BJ (cell line): Measurements from ENCODE around the gene ARHGAP40. TPM values are rescaled to one million over a fixed set of nuclear protein-coding genes. Genes with fewer than 3 reads are reported as not detected.

Experiments used
- CTCF ChIA-PET: fragments of 350-600 bp; formaldehyde crosslinking; extraction: SDS; loops from one replicate; lab custom pipeline; 2021; ENCODE audit warnings: antibody characterized with exemption, inconsistent platforms; lab: Yijun Ruan, JAX
- POLR2A ChIA-PET: fragments of 300-600 bp; sonication (Branson Sonifier 250); formaldehyde crosslinking; extraction: SDS; loops from one replicate; lab custom pipeline; 2021; ENCODE audit warnings: antibody characterized with exemption; lab: Charles Lee
- DNase-seq: peaks from one replicate; pipeline ENCODE4 v3.0.0-alpha.2; 2011; ENCODE audit warnings: low read depth
- H3K27me3 ChIP-seq: 2 replicates; pipeline ENCODE4 v1.6.0; 2011; ENCODE audit warnings: low read length; ENCODE audit not compliant: control insufficient read depth, insufficient read depth
- H3K36me3 ChIP-seq: 2 replicates; pipeline ENCODE4 v1.5.1; 2011; ENCODE audit warnings: low read length; ENCODE audit not compliant: control insufficient read depth, insufficient read depth
- H3K4me3 ChIP-seq: 2 replicates; pipeline ENCODE4 v1.5.1; 2011; ENCODE audit warnings: low read depth, mild to moderate bottlenecking, control low read depth, low read length
- polyA plus RNA-seq: library from polyadenylated mRNA; depleted of rRNA; stranded (reverse); fragments of >200 nt; gene quantifications from 2 replicates; pipeline ENCODE4 v1.2.3, GENCODE V29; 2011
- TF ChIP-seq, protein P1 (sequence below): IDR thresholded peaks from 2 replicates; pipeline ENCODE4 v1.5.1; 2011; ENCODE audit warnings: low read depth, mild to moderate bottlenecking, control low read depth, inconsistent platforms, low read length, moderate library complexity; ENCODE audit not compliant: insufficient read depth

The ARHGAP40 gene
- polyA plus RNA-seq, 1 experiment, result not detected

DNA sequence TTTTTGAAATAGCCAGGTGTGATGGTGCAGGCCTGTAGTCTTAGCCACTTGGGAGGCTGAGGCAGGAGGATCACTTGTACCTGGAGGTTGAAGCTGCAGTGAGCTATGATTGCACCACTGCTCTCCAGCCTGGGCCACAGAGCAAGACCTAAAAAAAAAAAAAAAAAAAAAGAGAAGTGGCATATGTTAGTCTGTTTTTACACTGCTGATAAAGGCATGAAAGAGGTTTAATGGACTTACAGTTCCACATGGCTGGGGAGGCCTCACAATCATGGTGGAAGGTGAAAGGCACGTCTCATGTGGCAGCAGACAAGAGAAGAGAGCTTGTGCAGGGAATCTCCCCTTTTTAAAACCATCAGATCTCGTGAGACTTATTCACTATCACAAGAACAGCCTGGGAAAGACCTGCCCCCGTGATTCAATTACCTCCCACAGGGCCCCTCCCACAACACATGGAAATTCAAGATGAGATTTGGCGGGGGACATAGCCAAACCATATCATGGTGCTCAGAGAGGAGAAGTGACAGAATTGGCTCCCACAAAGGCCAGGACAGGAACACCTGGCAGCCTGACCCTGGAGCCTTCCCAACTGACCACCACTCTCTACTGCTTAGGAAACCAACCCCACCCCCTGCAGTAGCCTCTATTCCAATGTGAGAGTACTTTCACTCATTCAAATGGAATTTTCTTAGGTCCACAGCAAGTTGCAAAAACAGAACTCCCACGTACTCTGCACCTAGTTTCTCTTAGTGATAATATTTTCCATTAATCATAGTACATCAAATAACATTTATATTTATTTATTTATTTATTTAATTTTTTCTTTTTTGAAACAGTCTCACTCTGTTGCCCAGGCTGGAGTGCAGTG, 29.8 kb downstream of the ARHGAP40 start:
- POLR2A ChIA-PET, result no interaction called here
- DNase-seq, result no peak
- Histone ChIP-seq H3K4me3 (no peak overlapping the region), H3K27me3 (peaks cover 1% of the 10 kb centered on the region; the same call in 1 of the 2 replicates), H3K36me3 (no peaks in the 10 kb centered on the region)
- CTCF ChIA-PET, result interaction anchor here (0.6 to 7.3 kb wide), 3 partner anchors 12 to 670 kb away, joined by 3 to 62 read pairs (median 21); no protein-coding TSS in a partner anchor
- TF ChIP-seq, protein P1, sequence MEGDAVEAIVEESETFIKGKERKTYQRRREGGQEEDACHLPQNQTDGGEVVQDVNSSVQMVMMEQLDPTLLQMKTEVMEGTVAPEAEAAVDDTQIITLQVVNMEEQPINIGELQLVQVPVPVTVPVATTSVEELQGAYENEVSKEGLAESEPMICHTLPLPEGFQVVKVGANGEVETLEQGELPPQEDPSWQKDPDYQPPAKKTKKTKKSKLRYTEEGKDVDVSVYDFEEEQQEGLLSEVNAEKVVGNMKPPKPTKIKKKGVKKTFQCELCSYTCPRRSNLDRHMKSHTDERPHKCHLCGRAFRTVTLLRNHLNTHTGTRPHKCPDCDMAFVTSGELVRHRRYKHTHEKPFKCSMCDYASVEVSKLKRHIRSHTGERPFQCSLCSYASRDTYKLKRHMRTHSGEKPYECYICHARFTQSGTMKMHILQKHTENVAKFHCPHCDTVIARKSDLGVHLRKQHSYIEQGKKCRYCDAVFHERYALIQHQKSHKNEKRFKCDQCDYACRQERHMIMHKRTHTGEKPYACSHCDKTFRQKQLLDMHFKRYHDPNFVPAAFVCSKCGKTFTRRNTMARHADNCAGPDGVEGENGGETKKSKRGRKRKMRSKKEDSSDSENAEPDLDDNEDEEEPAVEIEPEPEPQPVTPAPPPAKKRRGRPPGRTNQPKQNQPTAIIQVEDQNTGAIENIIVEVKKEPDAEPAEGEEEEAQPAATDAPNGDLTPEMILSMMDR, result no peak

DNA sequence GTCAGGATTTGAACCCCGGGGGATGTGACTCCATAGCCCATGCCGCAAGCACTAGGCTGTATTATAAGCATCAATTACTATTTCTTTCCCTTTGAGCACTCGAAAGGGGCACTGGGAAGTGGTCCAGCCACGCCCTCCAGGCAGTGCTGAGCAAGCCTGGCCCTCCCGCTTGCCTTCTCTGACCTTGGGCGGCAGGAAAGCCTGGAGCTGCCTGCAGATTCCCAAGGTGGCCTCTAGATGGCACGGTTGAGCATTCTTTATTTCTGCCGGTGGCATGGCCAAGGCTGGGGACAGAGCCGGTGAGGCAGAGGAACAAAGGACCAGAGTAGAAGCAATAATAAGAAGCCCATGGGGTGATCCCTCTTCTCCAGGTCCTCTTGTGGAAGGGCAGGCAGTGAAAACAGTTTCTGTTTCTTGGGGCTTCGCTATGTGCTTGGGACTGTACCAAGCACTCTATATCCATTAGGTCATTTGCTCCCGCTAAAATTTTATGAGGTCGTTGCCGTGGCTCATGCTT, 32.0 kb downstream of the ARHGAP40 start:
- ChIA-PET POLR2A (no interaction called here), CTCF (interaction anchor here (0.7 to 7.3 kb wide), 15 partner anchors 9 to 263 kb away, joined by 3 to 62 read pairs (median 4); no protein-coding TSS in a partner anchor)
- Histone ChIP-seq H3K27me3 (peaks cover 1% of the 10 kb centered on the region; the same call in 1 of the 2 replicates), H3K36me3 (no peaks in the 10 kb centered on the region), H3K4me3 (no peak overlapping the region)
- TF ChIP-seq, protein P1, result peak; percentile 95
- DNase-seq, result no peak

DNA sequence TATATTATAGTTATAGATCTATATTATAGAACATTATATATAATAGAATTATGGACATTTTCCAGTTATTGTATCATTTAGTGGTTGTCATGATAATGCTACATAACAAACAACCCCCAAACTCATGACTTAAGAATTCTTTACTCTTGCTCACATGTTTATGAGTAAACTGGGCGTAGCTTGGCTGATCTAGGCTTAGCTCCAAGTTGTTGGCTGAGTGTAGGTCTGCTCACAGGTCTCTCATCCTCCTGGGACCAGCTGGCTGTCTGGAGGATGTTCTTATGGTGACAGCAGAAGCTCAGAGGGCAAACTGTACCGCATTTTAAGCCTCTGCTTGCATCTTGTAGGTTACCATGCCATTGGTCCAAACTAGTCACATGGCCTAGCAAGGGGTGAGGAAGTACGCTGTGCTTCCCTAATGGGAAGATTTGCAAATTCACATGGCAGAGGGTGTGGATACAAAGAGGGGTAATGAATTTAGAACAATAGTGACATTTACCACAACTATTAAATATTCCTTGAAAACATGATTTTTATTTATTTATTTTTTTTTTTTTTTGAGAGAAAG, 34.2 kb downstream of the ARHGAP40 start:
- POLR2A ChIA-PET, result no interaction called here
- Histone ChIP-seq H3K36me3 (no peaks in the 10 kb centered on the region), H3K4me3 (no peak overlapping the region), H3K27me3 (peaks cover 2% of the 10 kb centered on the region; the same call in 1 of the 2 replicates)
- TF ChIP-seq, protein P1, result no peak
- no peak for DNase-seq
- CTCF ChIA-PET, result interaction anchor here (1.1 to 7.3 kb wide), 2 partner anchors 12 to 113 kb away, joined by 3 to 62 read pairs; no protein-coding TSS in a partner anchor

DNA sequence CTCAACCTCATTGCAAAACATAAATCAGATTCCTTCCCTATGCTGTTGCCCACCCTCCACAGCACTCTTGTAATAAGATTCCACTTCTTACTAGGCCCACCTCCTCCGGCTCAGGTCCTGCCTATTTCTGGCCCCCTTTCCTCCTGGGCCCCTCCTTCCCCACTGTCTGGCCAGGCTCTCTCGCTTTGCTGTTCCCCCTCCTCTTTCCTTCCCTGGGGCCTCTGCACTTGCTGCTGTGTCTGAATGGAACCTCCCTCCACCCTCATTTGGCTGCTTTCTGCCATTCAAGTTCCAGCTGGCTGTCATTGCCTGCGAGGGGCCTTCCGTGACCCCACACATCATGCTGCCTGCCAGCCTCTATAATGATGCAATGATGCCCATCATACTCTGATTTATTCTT, 38.9 kb downstream of the ARHGAP40 start:
- CTCF ChIA-PET, result no interaction called here
- POLR2A ChIA-PET, result no interaction called here
- no peak for DNase-seq
- H3K36me3 ChIP-seq, result no peaks in the 10 kb centered on the region
- H3K27me3 ChIP-seq, result peaks cover 16% of the 10 kb centered on the region
- H3K4me3 ChIP-seq, result no peak overlapping the region
- TF ChIP-seq, protein P1, result no peak

DNA sequence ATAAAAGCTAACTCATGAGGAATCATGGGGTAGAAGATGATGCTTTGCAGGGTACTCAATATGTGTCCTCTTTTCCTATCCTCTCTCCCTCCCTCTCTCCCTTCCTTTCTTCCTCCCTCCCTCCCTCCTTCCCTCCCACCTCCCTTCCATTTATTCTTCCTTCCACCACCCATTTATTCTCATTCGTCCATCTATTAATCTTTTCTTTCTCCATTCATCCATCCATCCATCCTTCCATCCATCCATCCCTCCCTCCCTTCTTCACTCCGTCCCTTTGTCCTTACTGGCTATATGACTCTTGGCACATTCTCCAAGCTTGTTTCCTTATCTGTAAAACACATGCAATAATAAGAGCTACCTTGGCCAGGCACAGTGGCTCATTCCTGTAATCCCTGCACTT, 40.9 kb downstream of the ARHGAP40 start:
- ChIA-PET CTCF (interaction anchor here (2.5 to 3.1 kb wide), 2 partner anchors 9 to 148 kb away, joined by 10 to 21 read pairs; no protein-coding TSS in a partner anchor), POLR2A (no interaction called here)
- H3K4me3 ChIP-seq, result no peak overlapping the region
- TF ChIP-seq, protein P1, result no peak
- no peaks in the 10 kb centered on the region for H3K36me3 ChIP-seq
- no peak for DNase-seq
- H3K27me3 ChIP-seq, result peaks cover 21% of the 10 kb centered on the region
